Neuronal stem cell (in vitro differentiated cells): ENCODE data around the gene CLDN6.
A peak's percentile ranks its signal among the peaks of the same experiment; 100 is the strongest.

Experiments
- DNase-seq: peaks from one replicate; pipeline ENCODE4 v3.0.0-alpha.2; 2013; ENCODE audit warnings: low spot score
- H2AFZ ChIP-seq: one replicate; pipeline ENCODE4 v1.6.1; 2013; ENCODE audit warnings: mild to moderate bottlenecking, low read length, inconsistent platforms
- H2AK5ac ChIP-seq: 2 replicates; pipeline ENCODE4 v1.6.1; 2013; ENCODE audit warnings: low read depth, mild to moderate bottlenecking, inconsistent platforms, low read length, moderate library complexity, mixed read lengths
- H2BK120ac ChIP-seq: 2 replicates; pipeline ENCODE4 v1.6.1; 2013; ENCODE audit warnings: low read depth, mild to moderate bottlenecking, inconsistent platforms, low read length, moderate library complexity, mixed read lengths
- H2BK12ac ChIP-seq: one replicate; pipeline ENCODE4 v1.6.1; 2013; ENCODE audit warnings: low read length, inconsistent platforms
- H2BK15ac ChIP-seq: 2 replicates; pipeline ENCODE4 v1.6.1; 2013; ENCODE audit warnings: mild to moderate bottlenecking, low read length, inconsistent platforms, mixed read lengths
- H2BK5ac ChIP-seq: one replicate; pipeline ENCODE4 v1.6.1; 2013; ENCODE audit warnings: inconsistent platforms, mild to moderate bottlenecking, low read length, moderate library complexity
- H3K14ac ChIP-seq: one replicate; pipeline ENCODE4 v1.6.1; 2013; ENCODE audit warnings: low read length, inconsistent platforms
- H3K18ac ChIP-seq: 2 replicates; pipeline ENCODE4 v1.6.1; 2013; ENCODE audit warnings: low read length, inconsistent platforms
- H3K23ac ChIP-seq: 2 replicates; pipeline ENCODE4 v1.6.1; 2013; ENCODE audit warnings: low read depth, mild to moderate bottlenecking, mixed read lengths, low read length, inconsistent platforms; ENCODE audit not compliant: poor library complexity
- H3K27ac ChIP-seq: replicated peaks from 3 replicates; pipeline ENCODE4 v1.5.1; 2013; ENCODE audit warnings: low read length, inconsistent platforms
- H3K27me3 ChIP-seq, 3 experiments: 2 replicates each; pipeline ENCODE4 v1.6.1; 2013; ENCODE audit warnings: low read length in 3 of 3, mild to moderate bottlenecking in 2 of 3, inconsistent platforms in 1 of 3, low read depth in 1 of 3, mixed read lengths in 1 of 3, moderate library complexity in 1 of 3; ENCODE audit not compliant: control insufficient read depth in 3 of 3, insufficient read depth in 3 of 3
- H3K36me3 ChIP-seq, 2 donors: replicated peaks in 1 of 2; 2 replicates each; pipeline ENCODE4 v1.6.1; 2013; ENCODE audit warnings: low read length in 2 of 2; ENCODE audit not compliant: control insufficient read depth in 2 of 2, insufficient read depth in 2 of 2
- H3K4ac ChIP-seq: 2 replicates; pipeline ENCODE4 v1.6.1; 2013; ENCODE audit warnings: inconsistent platforms, mild to moderate bottlenecking, low read length, moderate library complexity
- H3K4me1 ChIP-seq, 2 donors: 1 replicate in 1 of 2; 2 replicates in 1 of 2; pipeline ENCODE4 v1.6.1; 2013; ENCODE audit warnings: low read length in 2 of 2, low read depth in 1 of 2; ENCODE audit not compliant: control insufficient read depth in 2 of 2, insufficient read depth in 1 of 2
- H3K4me2 ChIP-seq: one replicate; pipeline ENCODE4 v1.6.1; 2013; ENCODE audit warnings: mild to moderate bottlenecking, low read length, inconsistent platforms; ENCODE audit not compliant: insufficient read depth, poor library complexity, severe bottlenecking
- H3K4me3 ChIP-seq, 2 donors: 2 replicates each; pipeline ENCODE4 v1.5.1; 2013; ENCODE audit warnings: low read length in 2 of 2, mild to moderate bottlenecking in 2 of 2, inconsistent platforms in 1 of 2, moderate library complexity in 1 of 2
- H3K79me1 ChIP-seq: one replicate; pipeline ENCODE4 v1.6.1; 2013; ENCODE audit warnings: low read depth, mild to moderate bottlenecking, inconsistent platforms, low read length, moderate library complexity
- H3K9ac ChIP-seq: one replicate; pipeline ENCODE4 v1.6.1; 2013; ENCODE audit warnings: mild to moderate bottlenecking, low read depth, low read length, inconsistent platforms; ENCODE audit not compliant: poor library complexity
- H3K9me3 ChIP-seq, 2 donors: replicated peaks in 1 of 2; 2 replicates each; pipeline versions ENCODE3 to v1.6.1; 2013; ENCODE audit warnings: low read length in 2 of 2, mild to moderate bottlenecking in 2 of 2, inconsistent platforms in 1 of 2, low read depth in 1 of 2, mixed read lengths in 1 of 2, moderate library complexity in 1 of 2; ENCODE audit not compliant: control insufficient read depth in 2 of 2, insufficient read depth in 1 of 2
- H4K8ac ChIP-seq: one replicate; pipeline ENCODE4 v1.6.1; 2013; ENCODE audit warnings: low read depth, mild to moderate bottlenecking, inconsistent platforms, low read length, moderate library complexity
- H4K91ac ChIP-seq: one replicate; pipeline ENCODE4 v1.6.1; 2013; ENCODE audit warnings: low read length, low read depth, mild to moderate bottlenecking, inconsistent platforms; ENCODE audit not compliant: poor library complexity
- WGBS, 2 donors: extraction: QIAGEN DNeasy Blood & Tissue Kit; methylation state at CpG; one replicate each; pipeline ENCODE4 v1.1.7; 2013; ENCODE audit warnings: missing lambda C conversion rate in 2 of 2, mixed read lengths in 1 of 2; ENCODE audit not compliant: insufficient read length in 2 of 2, insufficient replicate concordance in 1 of 2; ENCODE audit errors: extremely low coverage in 2 of 2; 5-methylcytosine and 5-hydroxymethylcytosine counted together

The CLDN6 gene

DNA sequence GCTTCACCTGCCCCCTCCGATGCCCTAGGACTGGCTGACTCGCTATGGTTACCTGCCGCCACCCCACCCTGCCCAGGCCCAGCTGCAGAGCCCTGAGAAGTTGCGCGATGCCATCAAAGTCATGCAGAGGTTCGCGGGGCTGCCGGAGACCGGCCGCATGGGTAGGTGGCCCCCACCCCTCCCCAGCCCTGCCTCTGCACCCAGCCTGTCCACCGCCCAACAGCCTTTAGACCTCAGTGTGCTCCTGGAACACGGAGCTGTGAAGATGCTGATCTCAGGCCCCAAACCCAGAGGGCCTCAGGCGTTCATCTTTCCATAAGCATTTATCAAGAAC, 29.4 kb upstream of the CLDN6 start:
- Histone ChIP-seq H3K79me1 (peaks cover 1% of the 10 kb centered on the region), H3K9me3 (peaks cover 0 to 2% of the 10 kb centered on the region in 2 donors), H3K14ac (no peak overlapping the region), H3K27ac (no peak overlapping the region), H3K36me3 (no peaks in the 10 kb centered on the region), H2BK5ac (peak overlapping the region; percentile 29), H3K4ac (no peak overlapping the region), H2AK5ac (peak overlapping the region; percentile 92), H3K4me3 (peak overlapping the region in 1 of 2 donors; percentile 49), H2BK120ac (no peak overlapping the region), H3K9ac (no peak overlapping the region), H4K8ac (no peak overlapping the region), H2AFZ (no peak overlapping the region), H2BK12ac (no peak overlapping the region), H3K18ac (peak overlapping the region; percentile 71), H3K4me2 (no peak overlapping the region), H2BK15ac (peak overlapping the region; percentile 37), H3K23ac (peak overlapping the region; percentile 85), H4K91ac (no peak overlapping the region), H3K4me1 (peaks cover 0 to 1% of the 10 kb centered on the region in 2 donors), H3K27me3 (peaks cover 14 to 67% (median 28%) of the 10 kb centered on the region in 3 experiments)
- no peak for DNase-seq
- WGBS, 2 donors = no CpG with 5 or more reads among the region's 13 CpGs

DNA sequence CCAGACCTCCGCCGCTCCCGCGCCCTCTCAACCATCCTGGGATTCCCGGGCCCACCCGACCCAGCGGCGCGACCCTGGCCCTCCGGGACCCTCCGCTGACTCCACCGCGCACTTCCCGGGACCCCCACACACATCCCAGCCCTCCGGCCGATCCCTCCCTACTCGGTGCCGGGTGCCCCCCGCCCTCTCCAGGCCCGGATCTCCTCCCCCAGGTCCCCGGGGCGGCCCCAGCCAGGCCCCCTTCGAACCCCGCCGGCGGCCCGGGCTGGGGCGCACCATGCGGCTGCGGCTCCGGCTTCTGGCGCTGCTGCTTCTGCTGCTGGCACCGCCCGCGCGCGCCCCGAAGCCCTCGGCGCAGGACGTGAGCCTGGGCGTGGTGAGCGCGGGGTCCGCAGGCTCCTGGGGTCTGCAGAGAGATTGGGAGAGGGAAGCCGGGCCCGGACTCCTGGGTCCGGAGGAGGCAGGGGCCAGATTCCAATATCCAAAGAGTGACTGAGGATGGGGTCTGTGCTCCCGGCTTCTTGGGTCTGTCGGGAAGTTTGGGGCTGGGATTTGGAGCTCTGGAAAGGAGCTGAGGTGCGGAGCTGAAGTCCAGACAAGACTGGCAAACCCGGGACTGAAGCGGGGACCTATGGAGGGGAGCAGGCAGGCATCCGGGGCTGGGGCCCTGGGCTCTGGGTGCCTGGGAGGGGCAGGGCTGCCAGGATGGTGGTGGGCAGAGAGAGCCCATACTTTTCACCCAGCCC, 28.8 kb upstream of the CLDN6 start:
- no peak overlapping the region for H2BK120ac ChIP-seq
- peaks cover 1% of the 10 kb centered on the region for H3K79me1 ChIP-seq
- H3K4ac ChIP-seq = no peak overlapping the region
- H2AFZ ChIP-seq = peak overlapping the region; percentile 99
- H2BK5ac ChIP-seq = peak overlapping the region; percentile 29
- H2AK5ac ChIP-seq = peak overlapping the region; percentile 92
- no peak overlapping the region for H4K91ac ChIP-seq
- H3K27me3 ChIP-seq = peaks cover 14 to 67% (median 28%) of the 10 kb centered on the region in 3 experiments
- no peak overlapping the region for H4K8ac ChIP-seq
- no peak overlapping the region for H3K27ac ChIP-seq
- no peak overlapping the region for H2BK12ac ChIP-seq
- no peak overlapping the region for H3K14ac ChIP-seq
- H3K4me2 ChIP-seq = peak overlapping the region; percentile 89
- peak overlapping the region; percentile 83 for H3K18ac ChIP-seq
- DNase-seq = no peak
- no peaks in the 10 kb centered on the region for H3K36me3 ChIP-seq
- H3K4me3 ChIP-seq = peak overlapping the region; percentile 49 to 64
- H3K9me3 ChIP-seq = peaks cover 0 to 2% of the 10 kb centered on the region in 2 donors
- peak overlapping the region; percentile 85 for H3K23ac ChIP-seq
- H3K4me1 ChIP-seq = peaks cover 0 to 1% of the 10 kb centered on the region in 2 donors
- peak overlapping the region; percentile 37 for H2BK15ac ChIP-seq
- no peak overlapping the region for H3K9ac ChIP-seq
- no CpG with 5 or more reads among the region's 54 CpGs for WGBS, 2 donors

DNA sequence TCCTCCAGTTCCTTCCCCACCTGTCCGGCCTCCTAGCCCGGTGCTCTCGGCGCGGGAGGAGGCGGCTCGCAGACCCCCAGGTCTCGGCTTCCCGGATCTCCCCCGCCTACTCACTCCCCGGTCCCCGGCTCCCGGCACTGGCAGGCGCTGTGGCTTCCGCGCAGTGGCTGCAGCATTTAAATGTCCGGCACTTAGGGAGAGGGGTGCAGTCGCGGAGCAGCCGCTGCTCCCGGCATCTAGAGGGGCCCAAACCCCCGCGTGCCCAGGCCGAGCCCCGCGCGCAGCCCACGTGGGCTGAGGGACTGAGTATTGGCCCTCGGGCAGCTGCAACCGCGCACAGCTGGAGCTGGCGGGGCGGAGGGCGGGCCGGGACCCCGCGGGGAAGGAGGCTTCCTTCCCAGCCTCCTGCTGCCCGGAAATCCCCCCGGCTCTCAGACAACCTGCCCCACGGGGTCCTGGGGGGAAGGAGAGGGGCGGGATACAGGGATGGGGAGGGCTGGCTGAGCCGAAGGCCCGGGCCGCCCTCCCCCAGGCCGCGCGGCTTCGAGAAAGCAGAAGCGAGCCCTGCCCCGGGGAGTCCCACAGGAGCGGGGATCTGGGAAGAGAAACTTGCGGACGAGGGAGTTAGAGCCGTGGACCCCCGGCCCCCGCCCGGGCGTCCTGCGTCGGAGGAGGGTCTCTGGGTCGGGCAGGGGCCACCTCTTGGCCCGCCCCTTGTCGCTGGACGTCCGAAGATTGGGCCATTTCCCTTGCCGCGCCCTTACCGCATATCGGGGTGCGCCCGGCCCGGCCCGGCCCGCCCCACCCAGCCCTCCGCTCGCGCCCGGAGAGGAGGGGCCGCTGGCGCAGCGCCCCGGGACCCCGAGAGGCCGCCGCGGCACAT, 28.0 kb upstream of the CLDN6 start, which contains the start of gene MMP25:
Gene MMP25, plus strand, starts transcription at position 804 of the 883 bp plus-strand sequence. CDS start 357 bp downstream, outside the sequence.
- peak within 1 kb of the TSS; percentile 70 for H3K9ac ChIP-seq
- peak within 1 kb of the TSS; percentile 94 for H3K18ac ChIP-seq
- peaks cover 0 to 1% of the 10 kb centered on the region in 2 donors for H3K4me1 ChIP-seq
- H3K36me3 ChIP-seq = no peaks in the 10 kb centered on the region
- peaks cover 14 to 66% (median 28%) of the 10 kb centered on the region in 3 experiments for H3K27me3 ChIP-seq
- peaks cover 0 to 2% of the 10 kb centered on the region in 2 donors for H3K9me3 ChIP-seq
- peak within 1 kb of the TSS; percentile 29 for H2BK5ac ChIP-seq
- H2BK120ac ChIP-seq = no peak within 1 kb of the TSS
- H3K79me1 ChIP-seq = peaks cover 1% of the 10 kb centered on the region
- H2AK5ac ChIP-seq = peak within 1 kb of the TSS; percentile 92
- H3K14ac ChIP-seq = peak within 1 kb of the TSS; percentile 89
- peak within 1 kb of the TSS; percentile 89 for H3K4me2 ChIP-seq
- H3K4me3 ChIP-seq = peak within 1 kb of the TSS; percentile 49 to 75
- H3K4ac ChIP-seq = no peak within 1 kb of the TSS
- no peak within 1 kb of the TSS for H4K91ac ChIP-seq
- WGBS, 2 donors = no CpG with 5 or more reads among the region's 86 CpGs
- no peak within 1 kb of the TSS for H3K27ac ChIP-seq
- peak within 1 kb of the TSS; percentile 22 for H2BK12ac ChIP-seq
- H2BK15ac ChIP-seq = peak within 1 kb of the TSS; percentile 58
- H4K8ac ChIP-seq = no peak within 1 kb of the TSS
- DNase-seq = no peak
- H3K23ac ChIP-seq = peak within 1 kb of the TSS; percentile 85
- H2AFZ ChIP-seq = peak within 1 kb of the TSS; percentile 99

DNA sequence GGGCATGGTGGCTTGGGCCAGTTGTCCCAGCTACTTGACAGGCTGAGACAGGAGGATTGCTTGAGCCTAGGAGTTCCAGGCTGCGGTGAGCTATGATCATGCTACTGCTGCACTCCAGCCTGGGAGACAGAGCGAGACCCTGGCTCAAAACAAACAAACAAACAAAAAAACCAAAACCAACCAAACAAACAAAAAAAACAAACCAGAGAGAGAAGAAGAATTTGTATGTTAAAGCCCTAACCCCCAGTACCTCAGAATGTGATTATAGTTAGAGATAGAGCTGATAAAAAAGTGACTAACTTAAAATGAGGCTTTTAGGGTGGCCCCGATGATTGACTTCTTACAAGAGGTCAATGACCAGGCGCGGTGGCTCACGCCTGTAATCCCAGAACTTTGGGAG, 26.7 kb upstream of the CLDN6 start:
- H3K18ac ChIP-seq = no peak overlapping the region
- no peak overlapping the region for H2BK15ac ChIP-seq
- H3K27ac ChIP-seq = no peak overlapping the region
- no CpG with 5 or more reads among the region's 6 CpGs for WGBS, 2 donors
- H4K8ac ChIP-seq = no peak overlapping the region
- H3K36me3 ChIP-seq = no peaks in the 10 kb centered on the region
- no peak overlapping the region for H3K4ac ChIP-seq
- no peak overlapping the region for H2BK12ac ChIP-seq
- no peak overlapping the region for H2BK120ac ChIP-seq
- no peak for DNase-seq
- no peak overlapping the region for H2AK5ac ChIP-seq
- peaks cover 0 to 2% of the 10 kb centered on the region in 2 donors for H3K9me3 ChIP-seq
- no peak overlapping the region for H2BK5ac ChIP-seq
- H2AFZ ChIP-seq = no peak overlapping the region
- H3K27me3 ChIP-seq = peaks cover 14 to 65% (median 28%) of the 10 kb centered on the region in 3 experiments
- H3K4me3 ChIP-seq = peak overlapping the region in 1 of 2 donors; percentile 17
- no peak overlapping the region for H4K91ac ChIP-seq
- no peak overlapping the region for H3K14ac ChIP-seq
- H3K23ac ChIP-seq = no peak overlapping the region
- H3K9ac ChIP-seq = no peak overlapping the region
- H3K4me2 ChIP-seq = no peak overlapping the region
- peaks cover 3% of the 10 kb centered on the region for H3K79me1 ChIP-seq
- peaks cover 0 to 1% of the 10 kb centered on the region in 2 donors for H3K4me1 ChIP-seq
